Fibroblast of skin of scalp (primary cell): ENCODE data around the gene BTBD9.

ENCODE experiments used
- DNase-seq: peaks from one replicate; pipeline ENCODE4 v3.0.0-alpha.2; 2013

The BTBD9 gene

DNA sequence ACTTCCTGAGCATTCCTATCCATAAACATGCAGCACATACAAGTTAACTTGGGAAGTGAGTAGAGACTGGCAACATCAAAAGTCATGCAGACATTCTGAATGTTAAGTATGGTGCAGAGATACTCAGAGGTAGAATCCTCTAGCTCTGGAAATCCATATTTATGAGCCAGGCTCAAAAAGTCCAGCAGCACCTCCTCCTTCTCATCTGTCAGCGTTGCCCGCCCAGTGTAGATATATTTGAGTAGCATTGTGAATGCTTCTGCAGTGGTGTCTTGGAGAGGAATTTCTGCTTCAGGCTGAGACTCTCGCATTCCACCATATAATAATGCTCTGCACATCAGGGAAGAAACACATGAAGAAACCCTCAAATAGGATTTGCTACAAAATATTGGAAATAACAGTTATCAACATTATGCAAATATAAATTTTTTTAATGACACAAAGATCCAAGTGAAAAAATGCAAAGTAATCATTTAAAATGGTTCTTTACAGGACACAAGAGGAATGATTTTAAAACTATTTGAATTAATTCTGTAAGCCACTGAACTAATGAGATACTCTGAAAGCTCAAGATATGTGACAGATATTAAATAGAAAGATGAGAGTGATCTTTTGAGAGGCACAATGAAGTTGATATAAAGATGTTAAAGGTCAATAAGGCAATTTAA, 45.6 kb downstream of the BTBD9 start:
- DNase-seq, result no peak

GRCh38 chr6:38593409-38593808, 46.3 kb downstream of the BTBD9 start:
- DNase-seq, result peak; percentile 9

GRCh38 chr6:38591439-38591838, 48.3 kb downstream of the BTBD9 start:
- no peak for DNase-seq

DNA sequence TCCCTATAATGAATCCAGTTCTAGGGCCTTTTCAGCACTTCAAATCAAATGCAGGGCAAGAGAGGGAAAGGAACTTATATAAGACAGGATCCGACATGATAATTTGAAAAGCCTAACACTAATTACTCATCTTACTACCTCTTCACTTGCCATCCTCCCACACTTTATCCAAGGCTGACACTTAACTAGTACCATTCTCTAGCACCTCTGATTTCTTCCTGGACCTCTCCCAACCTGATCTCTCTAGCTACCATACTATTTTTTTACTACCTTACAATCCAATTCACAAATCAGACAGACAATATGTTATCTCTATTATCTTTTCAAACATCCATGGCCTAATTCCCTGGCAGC, 50.4 kb downstream of the BTBD9 start:
- no peak for DNase-seq

GRCh38 chr6:38588631-38589366, 50.9 kb downstream of the BTBD9 start:
- peak; percentile 21 for DNase-seq

GRCh38 chr6:38587766-38588362, 51.9 kb downstream of the BTBD9 start:
- no peak for DNase-seq

DNA sequence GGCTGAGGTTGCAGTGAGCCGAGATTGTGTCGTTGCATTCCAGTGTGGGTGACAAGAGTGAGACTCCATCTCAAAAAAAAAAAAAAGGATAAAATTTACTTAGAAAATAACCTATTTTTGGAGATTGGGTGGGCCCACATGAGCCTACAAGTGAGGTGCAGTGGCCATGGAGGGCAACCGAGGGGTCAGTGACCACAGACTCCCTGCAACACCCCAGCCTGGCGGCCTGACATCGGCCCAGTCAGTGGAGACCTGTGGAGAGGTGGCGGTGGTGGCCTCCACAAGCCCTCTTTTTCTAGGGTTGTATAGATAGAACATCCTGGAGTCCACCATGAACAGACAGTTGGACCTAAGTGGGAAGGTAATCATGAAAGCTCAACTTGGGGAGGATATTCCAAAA, 52.7 kb downstream of the BTBD9 start:
- no peak for DNase-seq

GRCh38 chr6:38584731-38585130, 55.0 kb downstream of the BTBD9 start:
- peak; percentile 17 for DNase-seq

DNA sequence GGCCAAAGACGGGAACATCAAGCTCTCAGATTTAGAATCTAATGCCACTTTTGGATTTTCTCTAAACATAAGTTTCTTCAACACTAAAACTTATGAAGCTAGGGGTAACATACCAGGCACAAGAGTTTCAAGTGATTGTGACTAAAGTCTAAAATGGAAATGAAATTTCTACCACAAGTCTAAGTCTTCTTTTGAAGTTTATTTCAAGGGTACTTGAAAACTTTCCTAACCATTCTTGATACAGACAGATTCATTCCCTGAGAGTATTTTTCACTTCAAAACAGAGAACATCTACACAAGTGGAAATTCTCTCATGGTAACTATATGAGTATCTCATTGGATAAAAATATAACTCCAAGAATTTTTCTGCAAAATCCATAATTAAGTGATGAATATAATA, 56.2 kb downstream of the BTBD9 start:
- no peak for DNase-seq

GRCh38 chr6:38580030-38580429, 59.7 kb downstream of the BTBD9 start:
- DNase-seq, result no peak

- DNase-seq, result no peak
Measured at GRCh38 chr6:38579010-38579628, 60.6 kb downstream of the BTBD9 start.

- no peak for DNase-seq
Measured at GRCh38 chr6:38578075-38578474, 61.7 kb downstream of the BTBD9 start.

GRCh38 chr6:38577492-38577891, 62.2 kb downstream of the BTBD9 start:
- no peak for DNase-seq

- peak; percentile 11 for DNase-seq
Measured at GRCh38 chr6:38573801-38574395, 65.8 kb downstream of the BTBD9 start.

DNA sequence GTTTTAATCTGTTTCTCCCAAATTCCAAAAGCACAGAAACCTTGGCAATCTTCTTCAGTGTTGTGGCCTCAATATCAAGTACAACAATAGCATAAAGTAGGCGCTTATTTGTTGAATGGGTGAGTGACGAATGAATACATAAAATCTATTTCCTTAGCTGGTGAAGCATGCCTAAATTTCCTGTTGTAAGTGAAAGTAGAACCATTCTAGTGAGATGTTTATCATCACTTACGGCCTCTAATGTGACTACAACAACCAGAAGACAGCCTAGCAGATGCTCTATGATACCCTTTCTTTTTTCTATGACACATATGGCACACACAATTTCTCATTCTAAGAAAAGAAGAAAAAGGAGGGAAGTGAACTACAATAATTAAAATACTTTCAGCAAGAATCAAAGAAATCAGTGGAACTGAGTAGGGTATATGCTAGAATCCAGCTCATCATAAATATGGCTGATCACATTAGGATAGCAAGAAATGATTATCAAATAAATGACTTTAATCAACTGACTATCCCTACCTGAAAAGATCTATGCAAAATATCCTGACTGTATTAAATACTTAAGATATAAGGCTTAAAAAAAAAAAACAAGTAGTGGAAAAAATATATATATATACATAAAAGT, 67.4 kb downstream of the BTBD9 start:
- DNase-seq, result no peak

- no peak for DNase-seq
Measured at GRCh38 chr6:38571721-38572120, 68.0 kb downstream of the BTBD9 start.

- peak; percentile 35 for DNase-seq
Measured at GRCh38 chr6:38570750-38571149, 69.0 kb downstream of the BTBD9 start.

DNA sequence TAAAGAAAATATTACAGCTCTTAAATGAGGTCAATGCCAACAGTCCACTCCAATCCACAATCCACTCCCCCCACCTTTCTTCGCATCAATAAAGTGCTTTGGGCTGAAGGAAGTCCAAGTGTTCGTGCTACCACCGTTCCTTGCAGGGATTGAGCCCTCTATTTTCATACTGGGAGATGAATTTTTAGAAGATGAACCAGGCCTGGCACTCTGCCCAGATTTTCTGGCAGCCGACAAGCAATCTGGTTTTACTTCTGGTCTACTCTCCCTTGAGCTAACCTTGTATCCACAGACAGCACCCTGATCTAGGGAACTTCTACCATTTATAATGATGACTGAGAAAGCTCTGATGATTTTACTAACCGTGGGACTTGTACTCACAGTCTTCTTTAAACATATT, 72.3 kb downstream of the BTBD9 start:
- peak; percentile 96 for DNase-seq

DNA sequence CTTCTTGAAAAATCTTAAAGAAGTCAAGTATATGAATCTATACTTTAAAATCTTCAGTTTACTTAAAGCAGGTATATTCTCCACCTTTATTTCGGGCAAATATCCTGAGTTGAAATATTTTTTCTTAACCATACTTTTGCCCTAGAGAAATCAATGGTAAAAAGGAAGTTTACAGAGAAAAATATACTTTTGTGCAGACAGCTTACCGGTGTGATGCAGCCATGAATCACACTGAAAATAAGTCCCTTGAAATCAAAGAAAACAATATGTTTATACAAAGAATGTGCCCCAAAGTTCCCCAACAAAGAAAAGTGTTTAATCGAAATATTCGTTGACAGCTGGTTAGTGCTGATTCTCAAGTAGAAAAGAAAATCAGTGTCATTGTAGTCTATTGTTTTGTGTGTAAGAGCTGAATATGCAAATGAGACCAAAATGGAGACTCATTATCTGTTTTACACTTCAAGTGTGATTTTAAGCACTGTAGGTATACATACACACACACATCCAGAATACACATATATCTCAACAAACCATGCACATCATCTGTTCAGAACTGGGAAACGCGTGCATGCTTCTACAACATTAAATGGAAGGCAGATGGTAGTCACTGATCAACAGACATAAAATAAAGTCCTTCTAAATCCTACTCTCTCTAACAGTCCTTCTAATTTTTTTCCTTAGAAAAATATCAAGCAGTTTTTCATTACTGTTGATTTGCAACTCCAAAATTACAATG, 73.3 kb downstream of the BTBD9 start:
- no peak for DNase-seq

GRCh38 chr6:38564301-38564700, 75.4 kb downstream of the BTBD9 start:
- no peak for DNase-seq

DNA sequence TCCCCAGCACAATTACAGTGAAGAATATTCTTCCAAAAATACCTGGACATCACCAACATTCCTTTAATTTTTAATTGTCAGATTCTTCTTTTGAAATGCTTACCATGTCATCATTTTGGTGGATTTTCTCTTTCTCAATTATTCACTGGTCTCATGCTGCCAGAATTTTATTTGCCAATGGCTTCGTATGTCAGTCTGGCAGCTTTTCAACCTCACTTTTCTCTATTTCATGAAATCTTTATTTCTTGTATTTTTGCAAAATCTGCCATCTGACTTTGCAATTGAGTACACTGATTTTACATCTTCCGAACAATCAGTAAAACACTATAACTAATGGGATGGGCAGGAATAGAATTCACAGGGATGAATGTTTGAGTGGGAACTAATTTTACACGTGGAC, 84.1 kb downstream of the BTBD9 start:
- no peak for DNase-seq
